ENCODE data around the gene GAS2L2. TPM values are rescaled to one million over a fixed set of nuclear protein-coding genes. Genes with fewer than 3 reads are reported as not detected.
A peak's percentile ranks its signal among the peaks of the same experiment; 100 is the strongest.

GAS2L2 gene
- total and polyA plus RNA-seq, 8 donors = 0.03 to 0.33 (median 0.08) TPM; not detected in 1

- peak overlapping the region in 1 of 4 donors; percentile 57 for H3K4me3 ChIP-seq
- DNase-seq (no peak), FAIRE-seq (no peak), ATAC-seq (no peak)
- no peaks in the 10 kb centered on the region for H3K27me3 ChIP-seq
- H3K36me3 ChIP-seq = no peaks in the 10 kb centered on the region
- no peak overlapping the region for H3K27ac ChIP-seq
- no peaks in the 10 kb centered on the region for H3K4me1 ChIP-seq
- TF ChIP-seq CTCF (IDR thresholded peaks at IDR 0.05) = no peak
- no peaks in the 10 kb centered on the region for H3K9me3 ChIP-seq
- WGBS, 2 donors = 69 to 71% methylated on average over 11 of the region's 11 CpGs
- intact Hi-C loops (cut with DNase I) = loop anchor here (2.0 to 5.0 kb wide), 2 partner anchors 37 to 40 kb away; no protein-coding TSS in a partner anchor
These were observed 12.2 kb upstream of the GAS2L2 start for GRCh38 chr17:35765086-35765710.

- H3K27ac ChIP-seq = peak overlapping the region in 3 of 4 donors; percentile 17 to 39 (median 31)
- intact Hi-C loops (cut with DNase I) = loop anchor here in 1 of 3 donors (2.0 kb wide), 1 partner anchor 40 kb away; no protein-coding TSS in a partner anchor
- no peaks in the 10 kb centered on the region for H3K9me3 ChIP-seq
- TF ChIP-seq CTCF (IDR thresholded peaks at IDR 0.05) = peak; percentile 93 to 97 (median 96)
- WGBS, 2 donors = 3 to 4% methylated on average over 66 to 75 of the region's 75 CpGs
- peak overlapping the region; percentile 12 to 57 (median 42) for H3K4me3 ChIP-seq
- no peaks in the 10 kb centered on the region for H3K27me3 ChIP-seq
- ATAC-seq (peak; percentile 94 to 97 (median 96)), FAIRE-seq (no peak), DNase-seq (peak; percentile 85 to 99 (median 93))
- no peaks in the 10 kb centered on the region for H3K4me1 ChIP-seq
- H3K36me3 ChIP-seq = no peaks in the 10 kb centered on the region
These were observed 11.3 kb upstream of the GAS2L2 start for GRCh38 chr17:35764123-35764991.

GRCh38 chr17:35763767-35764122 is 10.7 kb upstream of the GAS2L2 start:
- Histone ChIP-seq H3K36me3 (no peaks in the 10 kb centered on the region), H3K27me3 (no peaks in the 10 kb centered on the region), H3K4me3 (peak overlapping the region in 3 of 4 donors; percentile 12 to 57 (median 52)), H3K4me1 (no peaks in the 10 kb centered on the region), H3K9me3 (no peaks in the 10 kb centered on the region), H3K27ac (no peak overlapping the region)
- no peak for DNase-seq
- WGBS, 2 donors = 34 to 37% methylated on average over 16 to 17 of the region's 17 CpGs
- ATAC-seq = no peak
- FAIRE-seq = no peak
- intact Hi-C loops (cut with DNase I) = loop anchor here in 1 of 3 donors (2.0 kb wide), 1 partner anchor 41 kb away; no protein-coding TSS in a partner anchor
- no peak for TF ChIP-seq CTCF (IDR thresholded peaks at IDR 0.05)

GRCh38 chr17:35761601-35762000 is 8.6 kb upstream of the GAS2L2 start:
- H3K9me3 ChIP-seq = no peaks in the 10 kb centered on the region
- H3K4me3 ChIP-seq = no peak overlapping the region
- no peaks in the 10 kb centered on the region for H3K4me1 ChIP-seq
- FAIRE-seq (no peak), ATAC-seq (no peak), DNase-seq (no peak)
- no peaks in the 10 kb centered on the region for H3K36me3 ChIP-seq
- intact Hi-C loops (cut with DNase I) = no loop called here
- H3K27me3 ChIP-seq = no peaks in the 10 kb centered on the region
- no peak overlapping the region for H3K27ac ChIP-seq
- no peak for TF ChIP-seq CTCF (IDR thresholded peaks at IDR 0.05)
- 71 to 85% methylated on average over 5 of the region's 5 CpGs for WGBS, 2 donors

Data from pancreas (tissue), 10 donors.